Transverse colon (tissue), 4 donors: Measurements from ENCODE around the gene ZFP92. TPM values are rescaled to one million over a fixed set of nuclear protein-coding genes. Genes with fewer than 3 reads are reported as not detected.

Source experiments
- DNase-seq: peaks from one replicate; pipeline ENCODE4 v3.0.0-alpha.2; 2019
- H3K27ac ChIP-seq, 4 donors: fragments of 200-600 bp; sonication (generic); 2 replicates each; pipeline ENCODE4 v1.5.1; 2016 to 2018; ENCODE audit warnings: inconsistent platforms in 4 of 4
- H3K27me3 ChIP-seq: fragments of 200-600 bp; sonication (generic); 2 replicates; pipeline ENCODE4 v1.5.1; 2017; ENCODE audit warnings: inconsistent platforms
- H3K36me3 ChIP-seq, 4 donors: fragments of 200-600 bp; sonication (generic); 2 replicates each; pipeline ENCODE4 v1.5.1; 2017 to 2019; ENCODE audit warnings: inconsistent platforms in 4 of 4
- H3K4me1 ChIP-seq, 4 donors: fragments of 200-600 bp; sonication (generic); 2 replicates each; pipeline ENCODE4 v1.5.1; 2017 to 2020; ENCODE audit warnings: inconsistent platforms in 4 of 4
- H3K4me3 ChIP-seq, 4 donors: fragments of 200-600 bp; sonication (generic); 1 replicate in 1 of 4; 2 replicates in 3 of 4; pipeline versions ENCODE4 v1.5.1 to v1.6.1; 2017 to 2019; ENCODE audit warnings: inconsistent platforms in 4 of 4
- H3K9me3 ChIP-seq, 2 donors: fragments of 200-600 bp; sonication (generic); 2 replicates each; pipeline ENCODE4 v1.5.1; 2017 to 2019; ENCODE audit warnings: inconsistent platforms in 2 of 2
- CTCF ChIP-seq, 5 experiments: fragments of 200-600 bp in 3 of 5; fragments of 450-650 bp in 2 of 5; sonication (generic) in 3 of 5; IDR thresholded peaks; 1 replicate in 2 of 5; 2 replicates in 3 of 5; pipeline ENCODE4 v1.5.1; 2016 to 2017; ENCODE audit warnings: antibody characterized with exemption in 5 of 5, inconsistent platforms in 3 of 5, mild to moderate bottlenecking in 2 of 5, moderate library complexity in 1 of 5
- EP300 ChIP-seq: sonication (generic); formaldehyde crosslinking; IDR thresholded peaks from one replicate; pipeline ENCODE4 v1.6.1; 2017; ENCODE audit warnings: antibody characterized with exemption, low read depth
- POLR2A ChIP-seq: fragments of 450-650 bp; IDR thresholded peaks from one replicate; pipeline ENCODE4 v1.6.1; 2016; ENCODE audit warnings: antibody characterized with exemption, mild to moderate bottlenecking, moderate library complexity
- POLR2AphosphoS5 ChIP-seq, 3 donors: sonication (generic); formaldehyde crosslinking; IDR thresholded peaks; one replicate each; pipeline ENCODE4 v1.6.1; 2016; ENCODE audit warnings: antibody characterized with exemption in 3 of 3
- WGBS, 2 donors: methylation state at CpG; one replicate each; pipeline ENCODE4 v1.1.5; 2018; ENCODE audit warnings: low coverage in 1 of 2; 5-methylcytosine and 5-hydroxymethylcytosine counted together
- in situ Hi-C, 4 donors: fragments of 200-750 bp; cut with MboI; loops; one replicate each; pipeline versions ENCODE4 v1.15.0 to v1.15.1; 2017; ENCODE audit warnings: low sequenced_read_pairs in 3 of 4, low pct_ligation_motif_present in 1 of 4, low pct_unique_long_range_greater_than_20kb in 1 of 4
- intact Hi-C: fragments of 100-400 bp; cut with DNase I; formaldehyde crosslinking; loops from one replicate; pipeline ENCODE4 v1.15.1; 2023; ENCODE audit warnings: low total_unique reads
- total RNA-seq, 4 donors: library from RNA; depleted of rRNA; stranded (reverse); fragments of >200 nt; gene quantifications; one replicate each; pipeline ENCODE4 v1.1.0, GENCODE V29; 2016

Gene ZFP92
- total RNA-seq, 4 donors from 2014 or later: 0.27 to 3.0 (median 1.3) TPM

- TF ChIP-seq POLR2A (no peak), POLR2AphosphoS5 (IDR thresholded peaks at IDR 0.05) (no peak), EP300 (no peak), CTCF (IDR thresholded peaks at IDR 0.05) (no peak)
- in situ Hi-C loops: no loop called here
- intact Hi-C loops: no loop called here
- WGBS, 2 donors: 71% methylated on average over 15 of the region's 15 CpGs; no CpG with 5 or more reads in 1 of the 2 donors
- no peaks in the 10 kb centered on the region for H3K9me3 ChIP-seq
- DNase-seq: no peak
- peaks cover 5% of the 10 kb centered on the region for H3K27me3 ChIP-seq
- H3K36me3 ChIP-seq: no peaks in the 10 kb centered on the region
- H3K4me1 ChIP-seq: peaks cover 0 to 7% (median 3%) of the 10 kb centered on the region in 4 donors
- no peak overlapping the region for H3K4me3 ChIP-seq
- H3K27ac ChIP-seq: no peak overlapping the region
Measured at GRCh38 chrX:153410373-153410772, 899 bp upstream of the ZFP92 start.

- in situ Hi-C loops: no loop called here
- TF ChIP-seq EP300 (no peak), CTCF (IDR thresholded peaks at IDR 0.05) (no peak), POLR2AphosphoS5 (IDR thresholded peaks at IDR 0.05) (no peak), POLR2A (no peak)
- intact Hi-C loops: no loop called here
- Histone ChIP-seq H3K4me1 (peaks cover 0 to 7% (median 3%) of the 10 kb centered on the region in 4 donors), H3K4me3 (peak overlapping the region in 3 of 4 donors; percentile 30 to 56 (median 35)), H3K36me3 (no peaks in the 10 kb centered on the region), H3K27ac (peak overlapping the region in 1 of 4 donors; percentile 28), H3K9me3 (no peaks in the 10 kb centered on the region), H3K27me3 (peaks cover 5% of the 10 kb centered on the region)
- no peak for DNase-seq
- 65% methylated on average over 10 of the region's 12 CpGs; no CpG with 5 or more reads in 1 of the 2 donors for WGBS, 2 donors
Measured at GRCh38 chrX:153410888-153411254, 401 bp upstream of the ZFP92 start.

- peaks cover 5% of the 10 kb centered on the region for H3K27me3 ChIP-seq
- in situ Hi-C loops: no loop called here
- no peak for DNase-seq
Measured at GRCh38 chrX:153411988-153412574, 809 bp downstream of the ZFP92 start.

More at GRCh38 chrX:153411988-153412574, 809 bp downstream of the ZFP92 start:
- intact Hi-C loops: no loop called here
- Histone ChIP-seq H3K36me3 (no peaks in the 10 kb centered on the region), H3K27ac (no peak overlapping the region), H3K4me3 (peak overlapping the region; percentile 13 to 56 (median 32)), H3K4me1 (peaks cover 0 to 7% (median 3%) of the 10 kb centered on the region in 4 donors), H3K9me3 (no peaks in the 10 kb centered on the region)
- 71% methylated on average over 16 of the region's 17 CpGs; no CpG with 5 or more reads in 1 of the 2 donors for WGBS, 2 donors
- TF ChIP-seq POLR2A (no peak), CTCF (IDR thresholded peaks at IDR 0.05) (no peak), EP300 (no peak), POLR2AphosphoS5 (IDR thresholded peaks at IDR 0.05) (no peak)
